AG08395 (cell line): ENCODE results near the gene TRPM6.
"Not testable (repeated sequence)": the region's sequence is repeated elsewhere in the genome, so short reads cannot be mapped to it uniquely, and the experiment has no call there.

Experiments used
- DNase-seq: peaks from one replicate; pipeline ENCODE4 v3.0.0; 2012; ENCODE audit warnings: mixed read lengths, low spot score

Gene TRPM6

GRCh38 chr9:74887041-74887980 lies at the start of gene TRPM6:
Gene TRPM6 (minus strand): TSS chr9:74887921. CDS start chr9:74887856, 65 bp downstream.
- peak; percentile 57 for DNase-seq

GRCh38 chr9:74935008-74935407 lies 47.3 kb upstream of the TRPM6 start:
- no peak for DNase-seq

- DNase-seq = no peak
Measured at GRCh38 chr9:74921737-74922136, 34.0 kb upstream of the TRPM6 start.

- DNase-seq = no peak
Measured at GRCh38 chr9:74920944-74921626, 33.4 kb upstream of the TRPM6 start.

- DNase-seq = no peak
Measured at GRCh38 chr9:74910036-74910435, 22.3 kb upstream of the TRPM6 start.

- DNase-seq = no peak
Measured at GRCh38 chr9:74908665-74909064, 20.9 kb upstream of the TRPM6 start.

- DNase-seq = no peak
Measured at GRCh38 chr9:74907085-74907484, 19.4 kb upstream of the TRPM6 start.

- no peak for DNase-seq
Measured at GRCh38 chr9:74901001-74901400, 13.3 kb upstream of the TRPM6 start.

- not testable (repeated sequence) for DNase-seq
Measured at GRCh38 chr9:74888449-74888848, 728 bp upstream of the TRPM6 start.

GRCh38 chr9:74887981-74888370 lies 255 bp upstream of the TRPM6 start:
- DNase-seq = no peak

- no peak for DNase-seq
Measured at GRCh38 chr9:74876382-74876949, 11.3 kb downstream of the TRPM6 start.

- no peak for DNase-seq
Measured at GRCh38 chr9:74875656-74876055, 12.1 kb downstream of the TRPM6 start.

- DNase-seq = no peak
Measured at GRCh38 chr9:74874220-74874619, 13.5 kb downstream of the TRPM6 start.

GRCh38 chr9:74872619-74873233 lies 15.0 kb downstream of the TRPM6 start:
- no peak for DNase-seq

GRCh38 chr9:74867483-74867882 lies 20.2 kb downstream of the TRPM6 start:
- no peak for DNase-seq

GRCh38 chr9:74865177-74865576 lies 22.5 kb downstream of the TRPM6 start:
- no peak for DNase-seq

- no peak for DNase-seq
Measured at GRCh38 chr9:74861773-74862474, 25.8 kb downstream of the TRPM6 start.

- DNase-seq = no peak
Measured at GRCh38 chr9:74861071-74861470, 26.6 kb downstream of the TRPM6 start.

GRCh38 chr9:74860247-74860646 lies 27.5 kb downstream of the TRPM6 start:
- not testable (repeated sequence) for DNase-seq

GRCh38 chr9:74859786-74860185 lies 27.9 kb downstream of the TRPM6 start:
- no peak for DNase-seq

- no peak for DNase-seq
Measured at GRCh38 chr9:74858751-74859414, 28.8 kb downstream of the TRPM6 start.
